Lower leg skin (tissue), 3 donors: ENCODE data around the gene ITGB3.

Experiments
- POLR2A ChIP-seq, 2 donors: fragments of 450-650 bp; IDR thresholded peaks; one replicate each; pipeline ENCODE4 v1.6.1; 2016 to 2017; ENCODE audit warnings: antibody characterized with exemption in 2 of 2, mild to moderate bottlenecking in 1 of 2, moderate library complexity in 1 of 2
- TF ChIP-seq, protein P1 (sequence below), 3 donors: fragments of 450-650 bp; IDR thresholded peaks; one replicate each; pipeline ENCODE4 v1.5.1; 2016; ENCODE audit warnings: antibody characterized with exemption in 3 of 3, mild to moderate bottlenecking in 3 of 3, moderate library complexity in 2 of 3

DNA sequence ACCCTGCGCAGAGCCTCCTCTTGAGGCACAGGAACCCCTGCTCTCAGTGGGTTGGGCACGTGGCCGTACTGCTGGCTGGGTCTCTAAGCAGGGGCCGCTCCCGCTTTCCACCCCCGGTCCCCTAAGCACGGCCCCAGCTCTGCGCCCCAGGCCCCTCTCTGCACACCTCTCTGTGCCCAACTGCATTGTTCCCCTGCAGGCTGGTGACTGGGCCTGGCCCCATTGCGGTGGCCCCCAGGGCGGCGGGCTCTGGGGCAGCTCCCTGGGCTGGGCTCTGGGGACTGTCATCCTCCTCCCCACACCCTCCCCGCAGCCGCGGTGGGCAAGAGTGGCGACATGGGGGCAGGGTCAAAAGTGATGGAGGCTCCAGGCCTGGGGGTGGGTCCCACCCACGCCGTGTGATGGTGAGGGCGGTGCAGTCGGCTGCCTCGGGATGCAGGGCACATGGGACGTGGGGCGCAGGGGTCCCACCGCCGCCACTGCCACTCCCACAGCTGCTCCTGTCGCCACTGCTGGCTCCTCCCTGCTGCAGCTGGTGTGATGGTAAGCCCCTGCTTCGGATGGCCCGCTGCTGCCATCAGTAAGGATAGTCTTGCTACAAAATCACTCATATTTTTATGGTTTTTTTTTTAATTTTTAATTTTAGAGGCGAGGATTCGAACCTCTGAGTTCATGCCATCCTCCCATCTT is 15.2 kb upstream of the ITGB3 start:
- TF ChIP-seq, protein P1, sequence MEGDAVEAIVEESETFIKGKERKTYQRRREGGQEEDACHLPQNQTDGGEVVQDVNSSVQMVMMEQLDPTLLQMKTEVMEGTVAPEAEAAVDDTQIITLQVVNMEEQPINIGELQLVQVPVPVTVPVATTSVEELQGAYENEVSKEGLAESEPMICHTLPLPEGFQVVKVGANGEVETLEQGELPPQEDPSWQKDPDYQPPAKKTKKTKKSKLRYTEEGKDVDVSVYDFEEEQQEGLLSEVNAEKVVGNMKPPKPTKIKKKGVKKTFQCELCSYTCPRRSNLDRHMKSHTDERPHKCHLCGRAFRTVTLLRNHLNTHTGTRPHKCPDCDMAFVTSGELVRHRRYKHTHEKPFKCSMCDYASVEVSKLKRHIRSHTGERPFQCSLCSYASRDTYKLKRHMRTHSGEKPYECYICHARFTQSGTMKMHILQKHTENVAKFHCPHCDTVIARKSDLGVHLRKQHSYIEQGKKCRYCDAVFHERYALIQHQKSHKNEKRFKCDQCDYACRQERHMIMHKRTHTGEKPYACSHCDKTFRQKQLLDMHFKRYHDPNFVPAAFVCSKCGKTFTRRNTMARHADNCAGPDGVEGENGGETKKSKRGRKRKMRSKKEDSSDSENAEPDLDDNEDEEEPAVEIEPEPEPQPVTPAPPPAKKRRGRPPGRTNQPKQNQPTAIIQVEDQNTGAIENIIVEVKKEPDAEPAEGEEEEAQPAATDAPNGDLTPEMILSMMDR (IDR thresholded peaks at IDR 0.05), result no peak
- no peak for TF ChIP-seq POLR2A (IDR thresholded peaks at IDR 0.05)
